ENCODE measurements around the gene DKK3. TPM values are rescaled to one million over a fixed set of nuclear protein-coding genes. Genes with fewer than 3 reads are reported as not detected.
A peak's percentile ranks its signal among the peaks of the same experiment; 100 is the strongest.

DKK3 gene
- total and polyA plus RNA-seq, 5 donors: 2,307 to 3,299 (median 2,883) TPM

GRCh38 chr11:11981840-11982239, 26.6 kb downstream of the DKK3 start:
- 80% methylated on average over 6 of the region's 6 CpGs for WGBS
- intact Hi-C loops (cut with DNase I): no loop called here
- H3K4me1 ChIP-seq (ENCODE audit: control insufficient read depth, insufficient read depth, low read length): peaks cover 46% of the 10 kb centered on the region

DNA sequence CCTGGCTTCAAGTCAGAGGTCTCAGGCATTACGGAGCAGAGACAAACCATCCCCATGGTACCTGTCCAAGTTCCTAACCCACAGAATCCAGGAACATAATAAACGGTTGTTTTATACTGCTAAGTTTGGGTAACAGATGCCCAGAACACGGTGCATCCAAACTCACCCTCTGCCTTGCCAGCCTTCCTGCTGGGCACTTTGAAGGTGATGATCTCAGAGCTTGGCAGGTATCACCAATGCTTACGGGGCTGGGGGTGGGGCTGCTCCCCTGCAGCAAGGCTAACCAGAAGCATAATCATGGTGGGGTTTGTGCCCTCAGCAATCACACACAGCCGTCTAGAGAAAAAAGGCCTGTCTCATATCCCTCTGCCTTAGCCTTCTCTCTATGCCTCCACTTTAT, 27.1 kb downstream of the DKK3 start:
- intact Hi-C loops (cut with DNase I): no loop called here
- 80% methylated on average over 5 of the region's 5 CpGs for WGBS
- H3K4me1 ChIP-seq (ENCODE audit: control insufficient read depth, insufficient read depth, low read length): peaks cover 50% of the 10 kb centered on the region
- H3K9me3 ChIP-seq (ENCODE audit: control insufficient read depth, low read length): no peaks in the 10 kb centered on the region
- no peaks in the 10 kb centered on the region for H3K27me3 ChIP-seq (ENCODE audit: control insufficient read depth, insufficient read depth)
- no peak overlapping the region for H3K4me3 ChIP-seq (ENCODE audit: low read length)
- ATAC-seq (no peak), DNase-seq (peak in 1 of 3 donors; percentile 55)
- H3K27ac ChIP-seq (ENCODE audit: low read length): peak overlapping the region; percentile 97

More at GRCh38 chr11:11981840-11982239, 26.6 kb downstream of the DKK3 start:
- H3K9me3 ChIP-seq (ENCODE audit: control insufficient read depth, low read length): no peaks in the 10 kb centered on the region
- H3K27ac ChIP-seq (ENCODE audit: low read length): peak overlapping the region; percentile 97
- no peaks in the 10 kb centered on the region for H3K27me3 ChIP-seq (ENCODE audit: control insufficient read depth, insufficient read depth)
- H3K4me3 ChIP-seq (ENCODE audit: low read length): no peak overlapping the region
- DNase-seq: no peak
- ATAC-seq: no peak

DNA sequence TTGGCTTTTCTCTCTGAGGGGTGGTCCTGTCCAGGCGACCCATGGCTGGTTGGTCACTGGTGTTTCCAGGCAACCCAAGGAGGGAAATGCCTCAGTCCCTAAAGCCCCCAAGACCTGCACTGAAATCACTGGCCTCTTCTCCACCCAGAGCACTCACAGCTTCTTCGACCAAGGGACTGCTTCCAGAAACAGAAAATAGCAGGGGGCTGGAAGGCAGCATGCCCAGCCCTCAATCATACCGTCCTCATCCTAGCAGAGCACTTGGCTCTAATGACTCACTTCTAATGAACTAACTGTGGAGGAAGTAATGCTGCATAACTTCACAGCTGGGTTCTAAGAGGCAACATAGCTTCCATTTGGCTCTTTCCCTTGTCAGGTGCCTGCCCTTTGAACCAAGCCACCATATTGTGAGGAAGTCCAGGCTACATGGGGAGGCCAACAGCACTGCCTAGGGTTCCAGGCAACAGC, 27.6 kb downstream of the DKK3 start:
- intact Hi-C loops (cut with DNase I): no loop called here
- Histone ChIP-seq H3K9me3 (ENCODE audit: control insufficient read depth, low read length) (no peaks in the 10 kb centered on the region), H3K4me1 (ENCODE audit: control insufficient read depth, insufficient read depth, low read length) (peaks cover 55% of the 10 kb centered on the region), H3K27me3 (ENCODE audit: control insufficient read depth, insufficient read depth) (no peaks in the 10 kb centered on the region), H3K4me3 (ENCODE audit: low read length) (no peak overlapping the region), H3K27ac (ENCODE audit: low read length) (peak overlapping the region; percentile 97)
- ATAC-seq: no peak
- no peak for DNase-seq
- 78% methylated on average over 3 of the region's 3 CpGs for WGBS

DNA sequence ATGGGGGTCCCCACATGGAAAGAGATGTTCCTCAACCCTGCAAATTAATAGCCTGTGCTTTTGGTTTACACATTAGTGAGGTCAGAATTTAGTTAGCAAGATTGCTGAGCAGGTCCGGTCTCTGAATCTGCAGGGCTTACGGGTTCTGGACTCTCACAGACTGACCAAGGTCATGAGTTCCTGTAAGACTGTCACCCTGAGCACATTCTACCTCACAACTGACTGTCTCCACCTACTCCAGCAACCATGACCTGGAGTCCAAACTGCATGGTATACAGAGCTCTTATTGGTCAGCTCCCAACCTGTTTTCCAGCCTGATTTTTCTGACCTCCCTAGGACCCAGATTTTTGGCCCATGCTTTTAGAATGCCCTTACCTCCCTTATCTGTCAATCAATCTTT, 28.2 kb downstream of the DKK3 start:
- Histone ChIP-seq H3K4me1 (ENCODE audit: control insufficient read depth, insufficient read depth, low read length) (peaks cover 57% of the 10 kb centered on the region), H3K4me3 (ENCODE audit: low read length) (no peak overlapping the region), H3K9me3 (ENCODE audit: control insufficient read depth, low read length) (no peaks in the 10 kb centered on the region), H3K27ac (ENCODE audit: low read length) (peak overlapping the region; percentile 97), H3K27me3 (ENCODE audit: control insufficient read depth, insufficient read depth) (no peaks in the 10 kb centered on the region)
- WGBS: 84% methylated on average over 2 of the region's 2 CpGs
- intact Hi-C loops (cut with DNase I): no loop called here
- DNase-seq: no peak
- no peak for ATAC-seq

GRCh38 chr11:11979488-11980117, 28.8 kb downstream of the DKK3 start:
- Histone ChIP-seq H3K4me3 (ENCODE audit: low read length) (no peak overlapping the region), H3K4me1 (ENCODE audit: control insufficient read depth, insufficient read depth, low read length) (peaks cover 56% of the 10 kb centered on the region), H3K27me3 (ENCODE audit: control insufficient read depth, insufficient read depth) (no peaks in the 10 kb centered on the region), H3K27ac (ENCODE audit: low read length) (peak overlapping the region; percentile 97), H3K9me3 (ENCODE audit: control insufficient read depth, low read length) (no peaks in the 10 kb centered on the region)
- DNase-seq (peak; percentile 41 to 78 (median 78)), ATAC-seq (peak; percentile 54 to 59)
- intact Hi-C loops (cut with DNase I): loop anchor here in 1 of 4 donors (10.0 kb wide), 1 partner anchor 45 kb away; no protein-coding TSS in a partner anchor
- WGBS: 22% methylated on average over 8 of the region's 8 CpGs

DNA sequence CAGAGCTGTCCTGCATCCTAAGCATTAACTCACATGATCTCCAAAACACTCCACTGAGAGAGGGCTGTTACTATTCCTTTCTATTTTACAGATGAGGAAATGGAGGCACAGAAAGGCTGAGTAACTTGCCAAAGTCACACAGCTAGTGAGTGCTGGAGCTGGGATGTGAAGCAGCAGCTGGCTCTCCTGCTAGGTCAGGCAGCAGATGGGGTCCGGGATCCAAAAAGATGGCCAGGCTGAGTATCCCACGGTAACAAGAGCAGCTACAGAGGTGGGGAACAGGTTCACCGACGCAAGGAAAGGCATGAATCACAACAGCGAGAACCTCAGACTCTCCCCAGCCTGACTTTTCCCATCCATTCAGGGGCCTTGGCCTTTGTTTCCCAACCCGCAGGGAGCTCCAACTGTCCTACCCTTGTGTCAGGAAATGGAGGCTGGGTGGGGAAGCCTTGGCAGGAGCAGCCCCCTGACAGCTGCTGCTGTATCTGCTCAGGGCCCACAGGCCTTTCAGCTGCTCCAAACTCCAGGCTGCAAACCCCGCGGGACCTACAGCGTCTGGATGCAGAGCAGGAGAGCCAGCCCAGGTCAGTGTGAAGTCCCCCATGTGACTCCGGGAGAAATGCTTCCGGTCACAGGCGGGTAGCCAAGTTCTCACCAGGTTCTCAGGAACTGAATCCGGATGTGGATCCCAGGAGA, 29.5 kb downstream of the DKK3 start:
- peaks cover 58% of the 10 kb centered on the region for H3K4me1 ChIP-seq (ENCODE audit: control insufficient read depth, insufficient read depth, low read length)
- no peaks in the 10 kb centered on the region for H3K9me3 ChIP-seq (ENCODE audit: control insufficient read depth, low read length)
- peak overlapping the region; percentile 97 for H3K27ac ChIP-seq (ENCODE audit: low read length)
- intact Hi-C loops (cut with DNase I): loop anchor here in 1 of 4 donors (10.0 kb wide), 1 partner anchor 46 kb away; no protein-coding TSS in a partner anchor
- no peak overlapping the region for H3K4me3 ChIP-seq (ENCODE audit: low read length)
- DNase-seq (peak; percentile 86 to 95 (median 95)), ATAC-seq (peak; percentile 72 to 73)
- H3K27me3 ChIP-seq (ENCODE audit: control insufficient read depth, insufficient read depth): no peaks in the 10 kb centered on the region
- WGBS: 24% methylated on average over 13 of the region's 13 CpGs

DNA sequence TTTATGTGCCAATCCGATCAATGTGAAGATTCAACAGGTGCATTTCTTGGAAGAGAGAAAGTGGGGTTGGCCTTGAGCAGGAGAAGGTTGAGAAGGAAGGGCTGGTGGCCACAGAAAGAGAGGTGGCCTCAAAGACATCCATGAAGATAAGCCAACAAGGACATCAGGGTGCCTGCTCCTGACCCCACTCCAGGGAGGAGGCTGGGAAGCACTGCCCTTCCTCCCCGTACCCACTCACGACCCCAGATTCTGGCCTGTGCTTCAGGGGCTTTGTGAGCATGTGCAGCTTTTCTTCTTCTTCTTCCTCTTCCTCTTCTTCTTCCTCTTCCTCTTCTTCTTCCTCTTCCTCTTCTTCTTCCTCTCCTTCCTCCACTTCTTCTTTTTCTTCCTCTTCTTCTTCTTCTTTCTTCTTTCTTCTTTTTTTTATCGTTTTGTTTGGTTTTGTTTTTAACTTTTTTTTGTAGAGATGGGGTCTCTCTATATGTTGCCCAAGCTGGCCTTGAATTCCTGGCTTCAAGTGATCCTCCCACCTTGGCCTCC, 30.3 kb downstream of the DKK3 start:
- ATAC-seq (no peak), DNase-seq (no peak)
- Histone ChIP-seq H3K4me1 (ENCODE audit: control insufficient read depth, insufficient read depth, low read length) (peaks cover 61% of the 10 kb centered on the region), H3K4me3 (ENCODE audit: low read length) (no peak overlapping the region), H3K27ac (ENCODE audit: low read length) (peak overlapping the region; percentile 97), H3K27me3 (ENCODE audit: control insufficient read depth, insufficient read depth) (no peaks in the 10 kb centered on the region), H3K9me3 (ENCODE audit: control insufficient read depth, low read length) (no peaks in the 10 kb centered on the region)
- 84% methylated on average over 4 of the region's 4 CpGs for WGBS
- intact Hi-C loops (cut with DNase I): loop anchor here in 1 of 4 donors (10.0 kb wide), 1 partner anchor 47 kb away; no protein-coding TSS in a partner anchor

DNA sequence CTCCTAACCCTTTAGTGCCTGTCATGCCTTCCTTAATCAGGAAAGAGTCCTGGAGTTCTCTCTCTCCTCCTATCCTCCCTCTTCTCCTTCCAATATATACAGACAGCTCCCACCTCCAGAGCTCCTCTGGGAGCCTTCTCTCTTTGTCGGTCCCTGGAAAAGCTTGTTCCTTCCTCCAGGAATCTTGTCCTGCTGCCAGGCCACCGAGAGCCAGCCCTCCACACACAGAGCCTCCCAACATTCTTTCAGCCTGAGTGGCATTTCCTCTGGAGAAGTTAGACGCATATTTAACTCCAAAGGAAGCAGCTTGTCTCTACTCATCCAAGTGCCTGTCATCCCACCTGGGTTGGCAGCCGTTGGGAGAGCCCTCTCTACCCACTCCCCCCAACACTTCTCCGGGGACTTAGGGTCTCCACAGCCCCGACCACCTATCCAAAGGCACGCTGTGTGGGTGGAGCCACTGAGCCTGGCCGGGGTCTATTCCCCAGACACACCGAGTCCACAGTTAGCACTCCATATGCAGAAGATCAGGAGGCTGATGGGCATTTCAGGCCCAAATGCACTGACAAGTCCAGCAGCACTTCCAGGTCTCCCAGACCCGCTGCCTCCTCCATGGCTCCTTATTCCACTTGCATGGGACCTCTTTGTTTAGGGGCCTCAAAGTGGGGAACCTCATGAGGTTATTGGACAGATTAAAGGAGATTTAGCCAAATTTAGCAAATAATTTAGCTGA, 31.1 kb downstream of the DKK3 start:
- intact Hi-C loops (cut with DNase I): loop anchor here in 1 of 4 donors (10.0 kb wide), 1 partner anchor 47 kb away; no protein-coding TSS in a partner anchor
- 21% methylated on average over 10 of the region's 10 CpGs for WGBS
- ATAC-seq (peak; percentile 47 to 64), DNase-seq (peak; percentile 81 to 91 (median 85))
- peak overlapping the region; percentile 91 for H3K27ac ChIP-seq (ENCODE audit: low read length)
- no peak overlapping the region for H3K4me3 ChIP-seq (ENCODE audit: low read length)
- peaks cover 66% of the 10 kb centered on the region for H3K4me1 ChIP-seq (ENCODE audit: control insufficient read depth, insufficient read depth, low read length)
- H3K9me3 ChIP-seq (ENCODE audit: control insufficient read depth, low read length): no peaks in the 10 kb centered on the region
- no peaks in the 10 kb centered on the region for H3K27me3 ChIP-seq (ENCODE audit: control insufficient read depth, insufficient read depth)

DNA sequence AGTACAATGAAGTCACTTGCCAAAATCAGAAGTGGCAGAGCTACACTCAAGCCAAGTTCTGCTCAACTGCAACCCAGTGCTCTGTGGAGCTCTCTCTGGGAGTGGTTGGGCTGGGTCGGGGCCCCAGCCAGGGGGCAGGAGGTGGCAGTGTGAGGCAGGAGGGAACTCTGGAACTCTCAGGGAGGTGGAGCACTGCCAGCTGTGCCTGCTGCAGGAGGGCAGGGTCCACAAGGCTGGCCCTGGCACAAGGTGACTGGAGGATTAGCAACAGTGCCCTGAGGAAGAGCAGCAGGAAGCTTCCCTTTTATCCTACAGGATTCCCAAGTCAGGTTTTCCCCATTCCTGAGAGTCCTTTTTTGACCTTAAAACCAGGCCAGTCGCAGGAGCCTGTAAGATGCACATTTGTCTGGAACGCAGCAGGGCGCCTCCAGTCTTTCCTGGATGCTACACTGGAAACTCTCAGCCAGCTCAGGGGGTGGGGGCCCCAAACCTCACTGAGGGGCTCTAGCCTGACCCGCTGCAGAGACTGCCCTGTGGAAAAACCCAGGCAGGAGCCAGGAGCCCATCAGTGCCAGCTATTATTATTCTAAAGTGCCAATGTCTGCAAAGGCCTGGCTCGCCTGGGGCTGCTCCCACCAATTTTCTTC, 31.8 kb downstream of the DKK3 start:
- 32% methylated on average over 6 of the region's 6 CpGs for WGBS
- no peaks in the 10 kb centered on the region for H3K27me3 ChIP-seq (ENCODE audit: control insufficient read depth, insufficient read depth)
- peak; percentile 48 to 82 (median 74) for DNase-seq
- H3K9me3 ChIP-seq (ENCODE audit: control insufficient read depth, low read length): no peaks in the 10 kb centered on the region
- intact Hi-C loops (cut with DNase I): loop anchor here in 1 of 4 donors (10.0 kb wide), 1 partner anchor 48 kb away; no protein-coding TSS in a partner anchor
- ATAC-seq: no peak
- H3K4me3 ChIP-seq (ENCODE audit: low read length): no peak overlapping the region
- H3K4me1 ChIP-seq (ENCODE audit: control insufficient read depth, insufficient read depth, low read length): peaks cover 67% of the 10 kb centered on the region
- peak overlapping the region; percentile 91 for H3K27ac ChIP-seq (ENCODE audit: low read length)
